Psoas muscle (tissue), 8 donors: ENCODE measurements around the gene TFDP1. TPM values are rescaled to one million over a fixed set of nuclear protein-coding genes. Genes with fewer than 3 reads are reported as not detected.

Source experiments
- ATAC-seq, 4 donors: fragments of 200-7000 bp; cut with Tn5 transposase; one replicate each; pipeline ENCODE4 v1.9.1; 2020; ENCODE audit warnings: moderate library complexity in 3 of 4, mild to moderate bottlenecking in 2 of 4
- DNase-seq, 2 donors: peaks; one replicate each; pipeline ENCODE4 v3.0.0-alpha.2; 2020
- H3K27ac ChIP-seq: fragments of 200-600 bp; one replicate; pipeline ENCODE4 v1.8.0; 2022
- H3K27me3 ChIP-seq, 3 donors: fragments of 200-600 bp in 1 of 3; one replicate each; pipeline versions ENCODE4 v1.6.1 to v1.8.0; 2013 to 2022; ENCODE audit warnings: low read length in 2 of 3, mild to moderate bottlenecking in 2 of 3, moderate library complexity in 1 of 3; ENCODE audit not compliant: insufficient read depth in 3 of 3
- H3K36me3 ChIP-seq, 2 donors: fragments of 200-600 bp in 1 of 2; one replicate each; pipeline versions ENCODE4 v1.6.1 to v1.8.0; 2013 to 2022; ENCODE audit warnings: low read depth in 1 of 2, mild to moderate bottlenecking in 1 of 2, moderate library complexity in 1 of 2; ENCODE audit not compliant: insufficient read depth in 1 of 2
- H3K4me1 ChIP-seq: fragments of 200-600 bp; one replicate; pipeline ENCODE4 v1.8.0; 2022
- H3K4me3 ChIP-seq: fragments of 200-600 bp; one replicate; pipeline ENCODE4 v1.8.0; 2022; ENCODE audit warnings: mild to moderate bottlenecking
- H3K9me3 ChIP-seq: fragments of 200-600 bp; one replicate; pipeline ENCODE4 v1.8.0; 2022
- CTCF ChIP-seq: fragments of 200-600 bp; IDR thresholded peaks from one replicate; pipeline ENCODE4 v1.8.0; 2022; ENCODE audit warnings: antibody characterized with exemption
- WGBS, 3 donors: extraction: QIAGEN DNeasy Blood & Tissue Kit; methylation state at CpG; one replicate each; pipeline versions ENCODE4 v1.1.6 to v1.1.7; 2013; 5-methylcytosine and 5-hydroxymethylcytosine counted together
- intact Hi-C, 2 donors: fragments of 100-400 bp; cut with DNase I; formaldehyde crosslinking; loops; one replicate each; pipeline versions ENCODE4 v1.11.0 to v1.14.2; 2022
- polyA plus RNA-seq, 3 donors: library from polyadenylated mRNA; stranded (reverse); fragments of 200-250 nt; gene quantifications; one replicate each; pipeline ENCODE4 v1.2.3, GENCODE V29; 2013
- total RNA-seq, 4 donors: library from RNA; stranded (reverse); fragmentation: NEBNext Ultra II Directional in 2 of 4; extraction: Animal tissue kit (Norgen Biotek cat#: 25700) in 2 of 4; gene quantifications; one replicate each; pipeline versions ENCODE4 v1.2.1 to v1.2.4, GENCODE V29; 2021 to 2023
- donor health status: healthy with polysubstance abuse.
- donor health status: DM: no; HTN: no; CAD: no; lungs with moderate emphysema.
- donor health status: Bipolar disorder and iron deficiency.
- donor health status: healthy.
- donor health status: DM: yes; HTN: yes; CAD: no.
- donor health status: DM: no; HTN: no; CAD: no.
- donor health status: DM: no; HTN: no; CAD: no.
- donor health status: DM: yes; HTN: yes; CAD: no.

The TFDP1 gene
- total and polyA plus RNA-seq, 7 donors: 18.8 to 40.2 (median 31.4) TPM

GRCh38 chr13:113588394-113589111 is 4.0 kb downstream of the TFDP1 start:
- Histone ChIP-seq H3K9me3 (no peaks in the 10 kb centered on the region), H3K4me3 (no peak overlapping the region), H3K4me1 (peaks cover 4% of the 10 kb centered on the region), H3K36me3 (peaks cover 0 to 10% of the 10 kb centered on the region in 2 donors), H3K27ac (no peak overlapping the region), H3K27me3 (no peaks in the 10 kb centered on the region)
- intact Hi-C loops: no loop called here
- WGBS, 3 donors: 92 to 95% (median 94%) methylated on average over 6 of the region's 6 CpGs
- DNase-seq (no peak), ATAC-seq (no peak)
- TF ChIP-seq CTCF: no peak

GRCh38 chr13:113589251-113589960 is 4.9 kb downstream of the TFDP1 start:
- DNase-seq (peak in 1 of 2 donors; percentile 31), ATAC-seq (peak in 2 of 4 donors; percentile 29 to 41)
- intact Hi-C loops: no loop called here
- Histone ChIP-seq H3K36me3 (peaks cover 0 to 10% of the 10 kb centered on the region in 2 donors), H3K27me3 (no peaks in the 10 kb centered on the region), H3K4me1 (peaks cover 4% of the 10 kb centered on the region), H3K27ac (no peak overlapping the region), H3K9me3 (no peaks in the 10 kb centered on the region), H3K4me3 (no peak overlapping the region)
- WGBS, 3 donors: 56 to 67% (median 58%) methylated on average over 18 of the region's 18 CpGs
- TF ChIP-seq CTCF: no peak

- no peak for ATAC-seq
Observed at GRCh38 chr13:113589961-113590339, 5.4 kb downstream of the TFDP1 start.

GRCh38 chr13:113591750-113592149 is 7.2 kb downstream of the TFDP1 start:
- Histone ChIP-seq H3K36me3 (peaks cover 0 to 1% of the 10 kb centered on the region in 2 donors), H3K27ac (no peak overlapping the region)
- intact Hi-C loops: no loop called here

More at GRCh38 chr13:113589961-113590339, 5.4 kb downstream of the TFDP1 start:
- Histone ChIP-seq H3K4me3 (no peak overlapping the region), H3K27ac (no peak overlapping the region), H3K9me3 (no peaks in the 10 kb centered on the region), H3K36me3 (peaks cover 0 to 10% of the 10 kb centered on the region in 2 donors), H3K27me3 (no peaks in the 10 kb centered on the region), H3K4me1 (peaks cover 4% of the 10 kb centered on the region)
- intact Hi-C loops: no loop called here
- WGBS, 3 donors: 79 to 89% (median 82%) methylated on average over 14 of the region's 14 CpGs
- TF ChIP-seq CTCF: no peak
- peak in 1 of 2 donors; percentile 12 for DNase-seq

More at GRCh38 chr13:113591750-113592149, 7.2 kb downstream of the TFDP1 start:
- no peaks in the 10 kb centered on the region for H3K27me3 ChIP-seq
- peak in 1 of 2 donors; percentile 12 for DNase-seq
- no peaks in the 10 kb centered on the region for H3K9me3 ChIP-seq
- H3K4me3 ChIP-seq: no peak overlapping the region
- ATAC-seq: no peak
- TF ChIP-seq CTCF: no peak
- no peaks in the 10 kb centered on the region for H3K4me1 ChIP-seq
- 91 to 93% (median 92%) methylated on average over 11 of the region's 11 CpGs for WGBS, 3 donors
